Stimulated activated naive B cell treated with anti-CD40 and anti-IgM and Interleukin-4, amounts not matched to agents 10 μg/mL and 1 μg/mL and 100 μg/mL, for 72 hours (primary cell): ENCODE results near the gene CRYBB1.
"Not testable (repeated sequence)": the region's sequence is repeated elsewhere in the genome, so short reads cannot be mapped to it uniquely, and the experiment has no call there.

Experiments
- ATAC-seq, 2 donors: fragments of 150-1000 bp; cut with Tn5 transposase; replicated peaks; 2 replicates each; pipeline ENCODE4 v1.10.0; 2021; ENCODE audit warnings: moderate library complexity in 1 of 2
- DNase-seq: peaks from one replicate; pipeline ENCODE4 v3.0.0; 2021
- H3K27ac Mint-ChIP-seq: one replicate; pipeline ENCODE4 v1.8.0; 2022; ENCODE audit warnings: mild to moderate bottlenecking, mixed read lengths
- H3K27me3 Mint-ChIP-seq, 2 donors: one replicate each; pipeline ENCODE4 v1.8.0; 2022; ENCODE audit warnings: mixed read lengths in 2 of 2
- H3K36me3 Mint-ChIP-seq, 2 donors: one replicate each; pipeline ENCODE4 v1.8.0; 2022; ENCODE audit warnings: mixed read lengths in 2 of 2, mild to moderate bottlenecking in 1 of 2
- H3K4me1 Mint-ChIP-seq, 2 donors: one replicate each; pipeline ENCODE4 v1.8.0; 2022; ENCODE audit warnings: mixed read lengths in 2 of 2, mild to moderate bottlenecking in 1 of 2
- H3K4me3 Mint-ChIP-seq, 2 donors: one replicate each; pipeline ENCODE4 v1.8.0; 2022; ENCODE audit warnings: mild to moderate bottlenecking in 2 of 2, mixed read lengths in 2 of 2, moderate library complexity in 1 of 2
- H3K9me3 Mint-ChIP-seq, 2 donors: one replicate each; pipeline ENCODE4 v1.8.0; 2022; ENCODE audit warnings: mixed read lengths in 2 of 2, mild to moderate bottlenecking in 1 of 2

Gene CRYBB1

GRCh38 chr22:26621663-26622062 is 3.8 kb upstream of the CRYBB1 start, which contains the start of gene CRYBA4:
TSS of gene CRYBA4 (plus strand) at chr22:26621963. CDS start at chr22:26622597, 634 bp downstream.
- peaks cover 0 to 4% of the 10 kb centered on the region in 2 donors for H3K9me3 Mint-ChIP-seq
- peaks cover 4 to 9% of the 10 kb centered on the region in 2 donors for H3K4me1 Mint-ChIP-seq
- DNase-seq (no peak), ATAC-seq (no peak)
- H3K36me3 Mint-ChIP-seq: no peaks in the 10 kb centered on the region
- H3K27ac Mint-ChIP-seq: no peak within 1 kb of the TSS
- H3K4me3 Mint-ChIP-seq: no peak within 1 kb of the TSS
- peaks cover 0 to 8% of the 10 kb centered on the region in 2 donors for H3K27me3 Mint-ChIP-seq

GRCh38 chr22:26620197-26620596 is 2.4 kb upstream of the CRYBB1 start:
- ATAC-seq: no peak
- H3K4me3 Mint-ChIP-seq: no peak overlapping the region
- DNase-seq: no peak
- no peak overlapping the region for H3K27ac Mint-ChIP-seq
- peaks cover 0 to 4% of the 10 kb centered on the region in 2 donors for H3K9me3 Mint-ChIP-seq
- H3K4me1 Mint-ChIP-seq: peaks cover 8 to 16% of the 10 kb centered on the region in 2 donors
- H3K27me3 Mint-ChIP-seq: peaks cover 0 to 8% of the 10 kb centered on the region in 2 donors
- no peaks in the 10 kb centered on the region for H3K36me3 Mint-ChIP-seq

GRCh38 chr22:26619510-26619909 is 1.7 kb upstream of the CRYBB1 start:
- Mint-ChIP-seq H3K36me3 (no peaks in the 10 kb centered on the region), H3K4me3 (no peak overlapping the region), H3K9me3 (peaks cover 0 to 4% of the 10 kb centered on the region in 2 donors), H3K4me1 (peaks cover 9 to 18% of the 10 kb centered on the region in 2 donors), H3K27me3 (peaks cover 0 to 8% of the 10 kb centered on the region in 2 donors), H3K27ac (no peak overlapping the region)
- DNase-seq (no peak), ATAC-seq (no peak)

GRCh38 chr22:26618455-26618854 is 628 bp upstream of the CRYBB1 start:
- no peak for DNase-seq
- Mint-ChIP-seq H3K36me3 (no peaks in the 10 kb centered on the region), H3K27ac (no peak overlapping the region), H3K27me3 (peaks cover 0 to 8% of the 10 kb centered on the region in 2 donors), H3K4me1 (peaks cover 9 to 18% of the 10 kb centered on the region in 2 donors), H3K9me3 (no peaks in the 10 kb centered on the region), H3K4me3 (no peak overlapping the region)
- ATAC-seq: no peak

GRCh38 chr22:26616650-26617049 is 1.2 kb downstream of the CRYBB1 start:
- ATAC-seq: no peak
- no peaks in the 10 kb centered on the region for H3K9me3 Mint-ChIP-seq
- no peak overlapping the region for H3K4me3 Mint-ChIP-seq
- peaks cover 9 to 18% of the 10 kb centered on the region in 2 donors for H3K4me1 Mint-ChIP-seq
- H3K27ac Mint-ChIP-seq: no peak overlapping the region
- no peaks in the 10 kb centered on the region for H3K36me3 Mint-ChIP-seq
- H3K27me3 Mint-ChIP-seq: peaks cover 4 to 10% of the 10 kb centered on the region in 2 donors
- no peak for DNase-seq

- H3K27me3 Mint-ChIP-seq: peaks cover 4 to 10% of the 10 kb centered on the region in 2 donors
- H3K9me3 Mint-ChIP-seq: no peaks in the 10 kb centered on the region
- ATAC-seq (no peak), DNase-seq (no peak)
- H3K36me3 Mint-ChIP-seq: no peaks in the 10 kb centered on the region
- H3K4me3 Mint-ChIP-seq: no peak overlapping the region
- peaks cover 9 to 18% of the 10 kb centered on the region in 2 donors for H3K4me1 Mint-ChIP-seq
- peak overlapping the region; percentile 60 for H3K27ac Mint-ChIP-seq
Measured at GRCh38 chr22:26615830-26616435, 1.9 kb downstream of the CRYBB1 start.

- H3K27ac Mint-ChIP-seq: no peak overlapping the region
Measured at GRCh38 chr22:26615149-26615548, 2.7 kb downstream of the CRYBB1 start.

GRCh38 chr22:26614322-26614721 is 3.5 kb downstream of the CRYBB1 start:
- Mint-ChIP-seq H3K4me3 (no peak overlapping the region), H3K27me3 (peaks cover 4 to 10% of the 10 kb centered on the region in 2 donors), H3K27ac (no peak overlapping the region), H3K9me3 (no peaks in the 10 kb centered on the region), H3K36me3 (no peaks in the 10 kb centered on the region), H3K4me1 (peaks cover 17 to 24% of the 10 kb centered on the region in 2 donors)
- DNase-seq (no peak), ATAC-seq (no peak)

More at GRCh38 chr22:26615149-26615548, 2.7 kb downstream of the CRYBB1 start:
- peak; percentile 4 for DNase-seq
- H3K9me3 Mint-ChIP-seq: no peaks in the 10 kb centered on the region
- peak; percentile 45 to 75 for ATAC-seq
- H3K4me1 Mint-ChIP-seq: peaks cover 14 to 23% of the 10 kb centered on the region in 2 donors
- no peak overlapping the region for H3K4me3 Mint-ChIP-seq
- H3K36me3 Mint-ChIP-seq: no peaks in the 10 kb centered on the region
- H3K27me3 Mint-ChIP-seq: peaks cover 4 to 10% of the 10 kb centered on the region in 2 donors

GRCh38 chr22:26613753-26614152 is 4.1 kb downstream of the CRYBB1 start:
- not testable (repeated sequence) for H3K36me3 Mint-ChIP-seq, ATAC-seq, H3K9me3 Mint-ChIP-seq, H3K4me3 Mint-ChIP-seq, H3K27ac Mint-ChIP-seq, DNase-seq
- peaks cover 19 to 24% of the 10 kb centered on the region in 2 donors for H3K4me1 Mint-ChIP-seq
- peaks cover 0 to 10% of the 10 kb centered on the region in 2 donors for H3K27me3 Mint-ChIP-seq

- no peak for ATAC-seq
- Mint-ChIP-seq H3K4me1 (peaks cover 17 to 21% of the 10 kb centered on the region in 2 donors), H3K4me3 (no peak overlapping the region), H3K9me3 (no peaks in the 10 kb centered on the region), H3K27me3 (peaks cover 0 to 10% of the 10 kb centered on the region in 2 donors), H3K36me3 (no peaks in the 10 kb centered on the region), H3K27ac (peak overlapping the region; percentile 60)
- DNase-seq: no peak
Measured at GRCh38 chr22:26612652-26613051, 5.2 kb downstream of the CRYBB1 start.

- Mint-ChIP-seq H3K4me1 (peaks cover 13 to 16% of the 10 kb centered on the region in 2 donors), H3K4me3 (no peak overlapping the region), H3K27ac (no peak overlapping the region), H3K27me3 (peaks cover 0 to 10% of the 10 kb centered on the region in 2 donors), H3K9me3 (no peaks in the 10 kb centered on the region), H3K36me3 (no peaks in the 10 kb centered on the region)
- no peak for ATAC-seq
- DNase-seq: no peak
Measured at GRCh38 chr22:26610996-26611395, 6.8 kb downstream of the CRYBB1 start.

- no peaks in the 10 kb centered on the region for H3K36me3 Mint-ChIP-seq
- H3K27me3 Mint-ChIP-seq: peaks cover 0 to 10% of the 10 kb centered on the region in 2 donors
- DNase-seq (peak; percentile 26), ATAC-seq (peak; percentile 80 to 91)
- H3K9me3 Mint-ChIP-seq: no peaks in the 10 kb centered on the region
- H3K27ac Mint-ChIP-seq: peak overlapping the region; percentile 72
- peak overlapping the region in 1 of 2 donors; percentile 47 for H3K4me3 Mint-ChIP-seq
- H3K4me1 Mint-ChIP-seq: peaks cover 10 to 12% of the 10 kb centered on the region in 2 donors
Measured at GRCh38 chr22:26610072-26610958, 7.5 kb downstream of the CRYBB1 start.

GRCh38 chr22:26609287-26609686 is 8.5 kb downstream of the CRYBB1 start:
- Mint-ChIP-seq H3K4me1 (peaks cover 6 to 11% of the 10 kb centered on the region in 2 donors), H3K27ac (no peak overlapping the region), H3K27me3 (peaks cover 0 to 10% of the 10 kb centered on the region in 2 donors), H3K9me3 (no peaks in the 10 kb centered on the region), H3K36me3 (no peaks in the 10 kb centered on the region), H3K4me3 (no peak overlapping the region)
- ATAC-seq (no peak), DNase-seq (no peak)

GRCh38 chr22:26608129-26608528 is 9.7 kb downstream of the CRYBB1 start:
- no peak for ATAC-seq
- Mint-ChIP-seq H3K27ac (no peak overlapping the region), H3K4me3 (no peak overlapping the region), H3K9me3 (no peaks in the 10 kb centered on the region), H3K27me3 (peaks cover 0 to 10% of the 10 kb centered on the region in 2 donors), H3K36me3 (no peaks in the 10 kb centered on the region), H3K4me1 (peaks cover 6 to 11% of the 10 kb centered on the region in 2 donors)
- DNase-seq: no peak
